ENCODE measurements around the gene TRAF4.

TRAF4 gene

GRCh38 chr17:28716740-28717577, 26.9 kb upstream of the TRAF4 start:
- no peak for TF ChIP-seq CTCF (IDR thresholded peaks at IDR 0.05; ENCODE audit: borderline replicate concordance, insufficient read depth, low read depth, low read length)
- peak overlapping the region; percentile 61 for H3K4me3 ChIP-seq (ENCODE audit: low read depth, low read length)

GRCh38 chr17:28717578-28718332, 26.1 kb upstream of the TRAF4 start, which contains the start of gene RAB34:
Gene RAB34 (minus strand): TSS chr17:28717868. CDS start chr17:28717266, 602 bp downstream.
- peak within 1 kb of the TSS; percentile 61 for H3K4me3 ChIP-seq (ENCODE audit: low read depth, low read length)
- 0 out of 2 replicates have a peak, but pooled peaks have one; percentile 15 for TF ChIP-seq CTCF (IDR thresholded peaks at IDR 0.05; ENCODE audit: borderline replicate concordance, insufficient read depth, low read depth, low read length)

- peak overlapping the region; percentile 61 for H3K4me3 ChIP-seq (ENCODE audit: low read depth, low read length)
Observed at GRCh38 chr17:28718333-28719020, 25.3 kb upstream of the TRAF4 start.

GRCh38 chr17:28719021-28719433, 24.8 kb upstream of the TRAF4 start:
- no peak for TF ChIP-seq CTCF (IDR thresholded peaks at IDR 0.05; ENCODE audit: borderline replicate concordance, insufficient read depth, low read depth, low read length)

More at GRCh38 chr17:28718333-28719020, 25.3 kb upstream of the TRAF4 start:
- TF ChIP-seq CTCF (IDR thresholded peaks at IDR 0.05; ENCODE audit: borderline replicate concordance, insufficient read depth, low read depth, low read length) = no peak

GRCh38 chr17:28720247-28720996, 23.4 kb upstream of the TRAF4 start:
- H3K4me3 ChIP-seq (ENCODE audit: low read depth, low read length) = peak overlapping the region; percentile 85
- 0 out of 2 replicates have a peak, but pooled peaks have one; percentile 1 for TF ChIP-seq CTCF (IDR thresholded peaks at IDR 0.05; ENCODE audit: borderline replicate concordance, insufficient read depth, low read depth, low read length)

More at GRCh38 chr17:28719021-28719433, 24.8 kb upstream of the TRAF4 start:
- H3K4me3 ChIP-seq (ENCODE audit: low read depth, low read length) = peak overlapping the region; percentile 52

GRCh38 chr17:28720997-28721329, 22.8 kb upstream of the TRAF4 start:
- H3K4me3 ChIP-seq (ENCODE audit: low read depth, low read length) = peak overlapping the region; percentile 85
